Measurements from ENCODE around the gene PPAN. TPM values are rescaled to one million over a fixed set of nuclear protein-coding genes. Genes with fewer than 3 reads are reported as not detected.

PPAN gene
- polyA plus RNA-seq, 1 donor (not counting 4 experiments of a cell fraction or from before 2014, with no cell fraction given), result 32.3 TPM

GRCh38 chr19:10076535-10076934 lies 29.6 kb upstream of the PPAN start:
- H3K9me1 ChIP-seq (ENCODE audit: control insufficient read depth, extremely low read depth, insufficient read depth, low read length), result no peaks in the 10 kb centered on the region
- H3K4me1 ChIP-seq (ENCODE audit: control insufficient read depth, extremely low read depth, insufficient read depth, low read length), result no peaks in the 10 kb centered on the region
- H3K27me3 ChIP-seq (ENCODE audit: control insufficient read depth, extremely low read depth, insufficient read depth, low read length), result no peaks in the 10 kb centered on the region
- no peaks in the 10 kb centered on the region for H4K20me1 ChIP-seq (ENCODE audit: control insufficient read depth, extremely low read depth, insufficient read depth, low read length)
- H3K4me2 ChIP-seq (ENCODE audit: control insufficient read depth, extremely low read depth, insufficient read depth, low read depth, low read length), result no peak overlapping the region
- dilution Hi-C loops (cut with MboI; ENCODE audit: extremely low pct_ligation_motif_present, low sequenced_read_pairs), result loop anchor here (25.0 kb wide), 1 partner anchor 139 kb away; the partner anchor contains the start of gene OLFM2
- H3K27ac ChIP-seq (ENCODE audit: control insufficient read depth, insufficient read depth, low read length), result no peak overlapping the region
- FAIRE-seq, result no peak
- no peak overlapping the region for H2AFZ ChIP-seq (ENCODE audit: control insufficient read depth, low read length)
- no peaks in the 10 kb centered on the region for H3K36me3 ChIP-seq (ENCODE audit: control insufficient read depth in 2 of 2, extremely low read depth in 1 of 2, insufficient read depth in 2 of 2, low read length in 2 of 2)
- no peak overlapping the region for H3K9ac ChIP-seq (ENCODE audit: control insufficient read depth, extremely low read depth, insufficient read depth, low read length)
- no peak overlapping the region for H3K4me3 ChIP-seq (ENCODE audit: control insufficient read depth in 2 of 3, extremely low read depth in 1 of 3, insufficient read depth in 2 of 3, low read depth in 1 of 3, low read length in 3 of 3)
- TF ChIP-seq EZH2 (IDR thresholded peaks at IDR 0.05; ENCODE audit: low read length) (no peak), CTCF (optimal IDR thresholded peaks at IDR 0.05 in 1 of 3, IDR thresholded peaks at IDR 0.05 in 1 of 3, conservative IDR thresholded peaks at IDR 0.05 in 1 of 3; ENCODE audit: extremely low read depth in 1 of 3, insufficient read depth in 2 of 3, low read length in 3 of 3) (no peak)
- H3K79me2 ChIP-seq (ENCODE audit: control insufficient read depth, insufficient read depth, low read length), result no peaks in the 10 kb centered on the region
- H3K9me3 ChIP-seq (ENCODE audit: control insufficient read depth, low read depth, low read length), result peaks cover 5% of the 10 kb centered on the region
- no peak for DNase-seq (ENCODE audit: low read depth, low spot score)

- FAIRE-seq (no peak), DNase-seq (ENCODE audit: low read depth, low spot score) (no peak)
- no peak overlapping the region for H3K4me2 ChIP-seq (ENCODE audit: control insufficient read depth, extremely low read depth, insufficient read depth, low read depth, low read length)
- H3K9me3 ChIP-seq (ENCODE audit: control insufficient read depth, low read depth, low read length), result peaks cover 5% of the 10 kb centered on the region
- H3K4me3 ChIP-seq (ENCODE audit: control insufficient read depth in 2 of 3, extremely low read depth in 1 of 3, insufficient read depth in 2 of 3, low read depth in 1 of 3, low read length in 3 of 3), result no peak overlapping the region
- H3K9ac ChIP-seq (ENCODE audit: control insufficient read depth, extremely low read depth, insufficient read depth, low read length), result no peak overlapping the region
- no peaks in the 10 kb centered on the region for H4K20me1 ChIP-seq (ENCODE audit: control insufficient read depth, extremely low read depth, insufficient read depth, low read length)
- no peaks in the 10 kb centered on the region for H3K79me2 ChIP-seq (ENCODE audit: control insufficient read depth, insufficient read depth, low read length)
- no peak overlapping the region for H3K27ac ChIP-seq (ENCODE audit: control insufficient read depth, insufficient read depth, low read length)
- H3K27me3 ChIP-seq (ENCODE audit: control insufficient read depth, extremely low read depth, insufficient read depth, low read length), result no peaks in the 10 kb centered on the region
- dilution Hi-C loops (cut with MboI; ENCODE audit: extremely low pct_ligation_motif_present, low sequenced_read_pairs), result loop anchor here (25.0 kb wide), 1 partner anchor 141 kb away; the partner anchor contains the start of gene OLFM2
- no peaks in the 10 kb centered on the region for H3K36me3 ChIP-seq (ENCODE audit: control insufficient read depth in 2 of 2, extremely low read depth in 1 of 2, insufficient read depth in 2 of 2, low read length in 2 of 2)
- H2AFZ ChIP-seq (ENCODE audit: control insufficient read depth, low read length), result no peak overlapping the region
- no peaks in the 10 kb centered on the region for H3K4me1 ChIP-seq (ENCODE audit: control insufficient read depth, extremely low read depth, insufficient read depth, low read length)
- no peaks in the 10 kb centered on the region for H3K9me1 ChIP-seq (ENCODE audit: control insufficient read depth, extremely low read depth, insufficient read depth, low read length)
- no peak for TF ChIP-seq EZH2 (IDR thresholded peaks at IDR 0.05; ENCODE audit: low read length)
- no peak for TF ChIP-seq CTCF (optimal IDR thresholded peaks at IDR 0.05 in 1 of 3, IDR thresholded peaks at IDR 0.05 in 1 of 3, conservative IDR thresholded peaks at IDR 0.05 in 1 of 3; ENCODE audit: extremely low read depth in 1 of 3, insufficient read depth in 2 of 3, low read length in 3 of 3)
Measured at GRCh38 chr19:10078329-10078728, 27.8 kb upstream of the PPAN start.
